ENCODE measurements around the gene COX20. TPM values are rescaled to one million over a fixed set of nuclear protein-coding genes. Genes with fewer than 3 reads are reported as not detected.

COX20 gene
- total and polyA plus RNA-seq, 2 donors (not counting 3 experiments of a cell fraction or from before 2014, with no cell fraction given), result 17.1 to 30.2 TPM

- no peak for FAIRE-seq
- CTCF ChIA-PET, result interaction anchor here (1.2 to 2.1 kb wide), 2 partner anchors 32 to 203 kb away, joined by 4 to 10 read pairs; no protein-coding TSS in a partner anchor
- intact Hi-C loops (cut with micrococcal nuclease) (loop anchor here (10.0 kb wide), 2 partner anchors 385 to 495 kb away; partner anchors contain the start of gene ADSS2), dilution Hi-C loops (cut with MboI; ENCODE audit: extremely low pct_ligation_motif_present, low sequenced_read_pairs) (no loop called here)
- Histone ChIP-seq H3K27ac (ENCODE audit: insufficient read depth, low read depth, low read length) (no peak overlapping the region), H3K79me2 (ENCODE audit: control insufficient read depth, insufficient read depth, low read length) (peaks cover 70% of the 10 kb centered on the region), H2AFZ (ENCODE audit: low read depth, low read length) (no peak overlapping the region), H3K4me2 (ENCODE audit: insufficient read depth, low read length) (no peak overlapping the region), H3K9ac (replicated peaks; ENCODE audit: extremely low read depth, insufficient read depth, low read length) (no peak overlapping the region), H3K27me3 (ENCODE audit: control insufficient read depth in 2 of 2, insufficient read depth in 2 of 2, low read length in 2 of 2) (no peaks in the 10 kb centered on the region), H3K36me3 (ENCODE audit: control insufficient read depth in 2 of 2, extremely low read depth in 1 of 2, insufficient read depth in 2 of 2, low read length in 2 of 2) (peaks cover 8 to 35% of the 10 kb centered on the region in 2 experiments), H4K20me1 (replicated peaks; ENCODE audit: control insufficient read depth, extremely low read depth, insufficient read depth, low read length) (no peaks in the 10 kb centered on the region), H3K4me1 (ENCODE audit: control insufficient read depth, extremely low read depth, insufficient read depth, low read length) (peaks cover 16% of the 10 kb centered on the region), H3K9me1 (replicated peaks; ENCODE audit: control insufficient read depth, extremely low read depth, insufficient read depth, low read length) (no peaks in the 10 kb centered on the region), H3K4me3 (replicated peaks in 1 of 3; ENCODE audit: insufficient read depth in 1 of 3, low read depth in 1 of 3, low read length in 3 of 3) (no peak overlapping the region), H3K9me3 (replicated peaks; ENCODE audit: control insufficient read depth, insufficient read depth, low read length) (no peaks in the 10 kb centered on the region)
- POLR2A ChIA-PET, result interaction anchor here (1.2 kb wide), 1 partner anchor 10 kb away, joined by 3 read pairs; no protein-coding TSS in a partner anchor
- no peak for TF ChIP-seq CTCF (IDR thresholded peaks at IDR 0.05; ENCODE audit: extremely low read depth in 1 of 2, insufficient read depth in 1 of 2, low read depth in 1 of 2, low read length in 2 of 2)
- no peak for TF ChIP-seq JUN (IDR thresholded peaks at IDR 0.05; ENCODE audit: borderline replicate concordance, insufficient read depth, insufficient read length, low read depth)
- TF ChIP-seq MYC (IDR thresholded peaks at IDR 0.05; ENCODE audit: low read depth, low read length), result no peak
- no peak for TF ChIP-seq EZH2 (IDR thresholded peaks at IDR 0.05; ENCODE audit: borderline replicate concordance, low read depth, low read length, severe bottlenecking)
- TF ChIP-seq GATA2 (IDR thresholded peaks at IDR 0.05; ENCODE audit: insufficient read depth, insufficient read length, low read depth, low read length), result no peak
- TF ChIP-seq POLR2AphosphoS5 (IDR thresholded peaks at IDR 0.05; ENCODE audit: insufficient read depth, low read depth, low read length), result no peak
- TF ChIP-seq FOS (IDR thresholded peaks at IDR 0.05; ENCODE audit: borderline replicate concordance, insufficient read depth, low read length), result no peak
- no peak for TF ChIP-seq POLR2A (IDR thresholded peaks at IDR 0.05; ENCODE audit: low read depth, low read length)
- no peak for DNase-seq (ENCODE audit: low read depth, low spot score)
- BruUV-seq (replicated peaks), result no TSS peak
Observed at GRCh38 chr1:244839656-244840055, 4.2 kb downstream of the COX20 start.
